T1000 (cell line): ENCODE data around the gene PRR7.

Source experiments
- DNase-seq: peaks from one replicate; lab custom pipeline; 2025; ENCODE audit warnings: mixed read lengths; lab: John Stamatoyannopoulos, UW

The PRR7 gene

GRCh38 chr5:177437623-177438022 is 9.0 kb upstream of the PRR7 start:
- DNase-seq: no peak

GRCh38 chr5:177438468-177438867 is 8.1 kb upstream of the PRR7 start:
- DNase-seq: no peak

GRCh38 chr5:177439518-177440053 is 7.0 kb upstream of the PRR7 start:
- DNase-seq: no peak

- no peak for DNase-seq
Observed at GRCh38 chr5:177440211-177440989, 6.2 kb upstream of the PRR7 start.

GRCh38 chr5:177440990-177441780 is 5.4 kb upstream of the PRR7 start:
- no peak for DNase-seq

- no peak for DNase-seq
Observed at GRCh38 chr5:177442066-177442826, 4.4 kb upstream of the PRR7 start.

GRCh38 chr5:177443144-177443983 is 3.2 kb upstream of the PRR7 start:
- no peak for DNase-seq

- no peak for DNase-seq
Observed at GRCh38 chr5:177444106-177445051, 2.2 kb upstream of the PRR7 start.

- no peak for DNase-seq
Observed at GRCh38 chr5:177445052-177445916, 1.3 kb upstream of the PRR7 start.

GRCh38 chr5:177445917-177446199 is 756 bp upstream of the PRR7 start:
- DNase-seq: no peak

GRCh38 chr5:177447066-177447610 is 524 bp downstream of the PRR7 start:
- DNase-seq: peak; percentile 45

GRCh38 chr5:177447611-177448243 is 1.1 kb downstream of the PRR7 start:
- DNase-seq: peak; percentile 93

- no peak for DNase-seq
Observed at GRCh38 chr5:177448244-177448950, 1.8 kb downstream of the PRR7 start.

- no peak for DNase-seq
Observed at GRCh38 chr5:177449140-177450061, 2.8 kb downstream of the PRR7 start.

- DNase-seq: no peak
Observed at GRCh38 chr5:177450667-177451424, 4.2 kb downstream of the PRR7 start.
